Colonic mucosa (tissue), 4 donors: ENCODE results near the gene FGD5. TPM values are rescaled to one million over a fixed set of nuclear protein-coding genes. Genes with fewer than 3 reads are reported as not detected.

Source experiments
- DNase-seq: peaks from one replicate; pipeline ENCODE4 v3.0.0-alpha.2; 2020
- H3K27ac ChIP-seq: fragments of 200-600 bp; one replicate; pipeline ENCODE4 v1.8.0; 2021
- H3K27me3 ChIP-seq: fragments of 200-600 bp; one replicate; pipeline ENCODE4 v1.8.0; 2021
- H3K36me3 ChIP-seq: fragments of 200-600 bp; one replicate; pipeline ENCODE4 v1.8.0; 2021
- H3K4me1 ChIP-seq: fragments of 200-600 bp; one replicate; pipeline ENCODE4 v1.8.0; 2021; ENCODE audit warnings: mild to moderate bottlenecking
- H3K4me3 ChIP-seq: fragments of 200-600 bp; one replicate; pipeline ENCODE4 v1.8.0; 2021
- H3K9ac ChIP-seq, 2 donors: one replicate each; pipeline ENCODE4 v1.7.0; 2013; ENCODE audit warnings: control low read depth in 2 of 2, low read depth in 2 of 2, low read length in 2 of 2
- H3K9me3 ChIP-seq: fragments of 200-600 bp; one replicate; pipeline ENCODE4 v1.8.0; 2021
- CTCF ChIP-seq: fragments of 200-600 bp; IDR thresholded peaks from one replicate; pipeline ENCODE4 v1.8.0; 2022; ENCODE audit warnings: antibody characterized with exemption, mild to moderate bottlenecking
- intact Hi-C: fragments of 100-400 bp; cut with DNase I; formaldehyde crosslinking; loops from one replicate; pipeline ENCODE4 v1.14.1; 2022
- total RNA-seq, 2 donors: library from RNA; stranded (reverse); fragmentation: NEBNext Ultra II Directional in 1 of 2; extraction: Animal tissue kit (Norgen Biotek cat#: 25700) in 1 of 2; gene quantifications; one replicate each; pipeline ENCODE4 v1.2.1, GENCODE V29; 2021
- donor health status: healthy.
- donor health status: DM: no; HTN: no; CAD: no.
- donor health status: DM: no; HTN: no; CAD: no.

The FGD5 gene
- total RNA-seq, 2 donors from 2014 or later: 4.4 to 8.7 TPM

DNA sequence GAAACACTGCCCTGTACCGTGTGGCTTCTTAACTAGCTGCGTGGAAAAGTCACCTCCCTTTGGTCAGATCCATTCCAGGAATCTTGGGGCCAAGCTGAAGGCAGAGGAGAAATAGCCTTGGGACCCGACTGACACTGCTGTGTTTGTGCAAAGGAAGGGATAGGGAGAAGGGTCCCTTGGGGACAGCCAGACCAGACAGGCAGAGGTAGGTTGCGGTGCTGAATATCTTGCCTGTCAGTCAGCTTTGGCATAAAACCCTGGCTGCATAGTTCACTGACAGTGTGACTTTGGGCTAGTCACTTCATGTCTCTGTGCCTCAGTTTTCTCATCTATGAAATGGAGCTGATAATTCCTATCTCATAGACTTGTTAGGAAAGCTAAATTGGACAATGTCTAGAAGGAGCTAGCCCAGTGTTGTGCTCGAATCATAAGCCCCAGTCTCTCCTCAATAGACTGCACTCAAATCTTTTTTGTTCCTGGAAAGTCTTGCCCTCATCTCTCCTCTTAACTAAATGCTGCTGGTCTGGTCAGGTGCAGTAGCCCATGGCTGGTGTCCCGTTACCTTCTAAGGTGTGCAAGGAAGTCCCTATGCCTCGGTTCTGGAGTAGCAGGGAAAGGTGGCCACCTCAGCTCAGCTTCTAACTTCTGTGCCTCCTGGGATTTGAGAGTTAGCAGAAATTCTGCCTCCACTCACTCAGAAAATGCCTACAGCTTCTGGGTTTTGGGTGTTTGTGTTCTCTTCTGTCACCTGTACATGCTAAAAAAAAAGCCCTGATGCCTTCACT is 25.8 kb downstream of the FGD5 start:
- H3K36me3 ChIP-seq: no peaks in the 10 kb centered on the region
- TF ChIP-seq CTCF: no peak
- no peak overlapping the region for H3K9ac ChIP-seq
- no peak for DNase-seq
- H3K9me3 ChIP-seq: no peaks in the 10 kb centered on the region
- no peaks in the 10 kb centered on the region for H3K27me3 ChIP-seq
- no peak overlapping the region for H3K27ac ChIP-seq
- H3K4me1 ChIP-seq: no peaks in the 10 kb centered on the region
- H3K4me3 ChIP-seq: no peak overlapping the region
- intact Hi-C loops: no loop called here

GRCh38 chr3:14845180-14845579 is 26.4 kb downstream of the FGD5 start:
- no peak overlapping the region for H3K27ac ChIP-seq
- no peaks in the 10 kb centered on the region for H3K4me1 ChIP-seq
- H3K27me3 ChIP-seq: no peaks in the 10 kb centered on the region
- no peak overlapping the region for H3K9ac ChIP-seq
- H3K9me3 ChIP-seq: no peaks in the 10 kb centered on the region
- no peak overlapping the region for H3K4me3 ChIP-seq
- intact Hi-C loops: no loop called here
- no peak for DNase-seq
- TF ChIP-seq CTCF: no peak
- no peaks in the 10 kb centered on the region for H3K36me3 ChIP-seq

GRCh38 chr3:14845826-14846225 is 27.1 kb downstream of the FGD5 start:
- Histone ChIP-seq H3K27ac (no peak overlapping the region), H3K4me3 (no peak overlapping the region), H3K9ac (no peak overlapping the region), H3K4me1 (no peaks in the 10 kb centered on the region), H3K36me3 (no peaks in the 10 kb centered on the region), H3K9me3 (no peaks in the 10 kb centered on the region), H3K27me3 (no peaks in the 10 kb centered on the region)
- no peak for DNase-seq
- intact Hi-C loops: no loop called here
- no peak for TF ChIP-seq CTCF

DNA sequence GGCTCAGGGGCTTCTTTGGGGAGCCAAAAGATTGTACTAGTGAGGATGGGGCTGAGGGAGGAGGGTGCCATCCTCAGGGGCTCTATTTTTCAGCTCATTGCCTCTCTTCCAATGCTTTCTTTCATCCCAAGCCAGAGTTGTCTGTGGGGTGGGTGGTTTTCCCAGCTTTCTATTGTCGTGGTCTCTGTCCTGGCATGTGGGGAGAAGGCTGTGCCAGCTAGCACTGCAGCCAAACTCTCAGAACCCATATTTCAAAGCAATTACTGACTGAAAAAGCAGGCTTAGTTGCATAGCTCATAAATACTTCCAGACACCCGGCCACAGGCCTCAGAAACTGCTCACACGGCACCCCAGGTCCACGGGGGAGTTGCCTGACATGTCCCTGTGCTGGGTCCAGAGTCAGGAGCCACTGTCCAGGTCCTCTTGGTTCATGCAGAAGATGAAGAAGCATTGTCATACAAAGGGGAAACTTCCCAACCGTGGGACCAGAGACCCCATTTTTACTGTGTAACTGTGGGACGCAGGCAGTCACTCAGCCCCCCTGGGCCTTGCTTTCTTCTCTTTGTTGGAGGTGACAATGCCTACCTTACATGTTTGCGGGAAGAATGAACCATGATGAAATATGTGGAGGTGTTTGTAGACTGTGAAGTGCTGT is 27.6 kb downstream of the FGD5 start:
- no peak overlapping the region for H3K4me3 ChIP-seq
- no peak overlapping the region for H3K27ac ChIP-seq
- no peaks in the 10 kb centered on the region for H3K36me3 ChIP-seq
- no peak for TF ChIP-seq CTCF
- no peak for DNase-seq
- no peaks in the 10 kb centered on the region for H3K4me1 ChIP-seq
- intact Hi-C loops: no loop called here
- H3K9me3 ChIP-seq: no peaks in the 10 kb centered on the region
- H3K9ac ChIP-seq: no peak overlapping the region
- no peaks in the 10 kb centered on the region for H3K27me3 ChIP-seq

GRCh38 chr3:14847613-14848541 is 29.1 kb downstream of the FGD5 start:
- peak; percentile 81 for DNase-seq
- TF ChIP-seq CTCF: no peak
- Histone ChIP-seq H3K27me3 (no peaks in the 10 kb centered on the region), H3K9me3 (no peaks in the 10 kb centered on the region), H3K4me3 (no peak overlapping the region), H3K9ac (no peak overlapping the region), H3K4me1 (no peaks in the 10 kb centered on the region), H3K36me3 (no peaks in the 10 kb centered on the region), H3K27ac (no peak overlapping the region)
- intact Hi-C loops: no loop called here
